Neural crest cell (in vitro differentiated cells): ENCODE data around the gene PGD. TPM values are rescaled to one million over a fixed set of nuclear protein-coding genes. Genes with fewer than 3 reads are reported as not detected.

Source experiments
- DNase-seq: peaks from one replicate; pipeline ENCODE4 v3.0.0; 2021; ENCODE audit warnings: low read depth, mixed read lengths, low spot score
- H3K27ac Mint-ChIP-seq: one replicate; pipeline ENCODE4 v1.8.0; 2021; ENCODE audit warnings: mild to moderate bottlenecking, mixed read lengths; ENCODE audit not compliant: unreplicated experiment
- H3K27me3 Mint-ChIP-seq: 2 replicates; pipeline ENCODE4 v1.8.0; 2021; ENCODE audit warnings: low read depth, mild to moderate bottlenecking, mixed read lengths
- H3K36me3 Mint-ChIP-seq: 2 replicates; pipeline ENCODE4 v1.8.0; 2021; ENCODE audit warnings: low read depth, mild to moderate bottlenecking, mixed read lengths
- H3K4me1 Mint-ChIP-seq: 2 replicates; pipeline ENCODE4 v1.8.0; 2021; ENCODE audit warnings: mixed read lengths
- H3K4me3 Mint-ChIP-seq: one replicate; pipeline ENCODE4 v1.8.0; 2021; ENCODE audit warnings: mild to moderate bottlenecking, mixed read lengths
- H3K9me3 Mint-ChIP-seq: 2 replicates; pipeline ENCODE4 v1.8.0; 2021; ENCODE audit warnings: mixed read lengths
- CTCF ChIP-seq: fragments of 200-600 bp; sonication (generic); conservative IDR thresholded peaks from 2 replicates; pipeline ENCODE4 v1.5.0; 2021; ENCODE audit warnings: antibody characterized with exemption, mild to moderate bottlenecking
- total RNA-seq: library from RNA; stranded (reverse); gene quantifications from 2 replicates; pipeline ENCODE4 v1.2.1, GENCODE V29; 2021

Gene PGD
- total RNA-seq, 1 donor from 2014 or later, result 496 TPM

- H3K4me1 Mint-ChIP-seq, result peaks cover 32% of the 10 kb centered on the region
- H3K27me3 Mint-ChIP-seq, result no peaks in the 10 kb centered on the region
- no peaks in the 10 kb centered on the region for H3K9me3 Mint-ChIP-seq
- no peak for TF ChIP-seq CTCF
- H3K36me3 Mint-ChIP-seq, result peaks cover 6% of the 10 kb centered on the region
- peak overlapping the region; percentile 27 for H3K4me3 Mint-ChIP-seq
- no peak overlapping the region for H3K27ac Mint-ChIP-seq
- no peak for DNase-seq
Observed at GRCh38 chr1:10470043-10470442, 71.2 kb downstream of the PGD start.

Other genes starting within 250 kb of the PGD start
- 113 and 116 TPM in 2 replicates for gene KIF1B, start 188.5 kb upstream of the PGD start, total RNA-seq
- gene CENPS, start 31.4 kb downstream of the PGD start, total RNA-seq, result 25.9 and 26.9 TPM in 2 replicates
- gene CORT, start 51.0 kb downstream of the PGD start, total RNA-seq, result 1.2 and 1.3 TPM in 2 replicates
- gene DFFA, start 73.5 kb downstream of the PGD start, total RNA-seq, result 50.5 and 54.0 TPM in 2 replicates
- gene PEX14, start 75.9 kb downstream of the PGD start, total RNA-seq, result 21.5 and 28.0 TPM in 2 replicates